ENCODE data around the gene DMD.

DMD gene

GRCh38 chrX:31279359-31279758 lies 1932.0 kb downstream of the DMD start:
- TF ChIP-seq, protein P1, sequence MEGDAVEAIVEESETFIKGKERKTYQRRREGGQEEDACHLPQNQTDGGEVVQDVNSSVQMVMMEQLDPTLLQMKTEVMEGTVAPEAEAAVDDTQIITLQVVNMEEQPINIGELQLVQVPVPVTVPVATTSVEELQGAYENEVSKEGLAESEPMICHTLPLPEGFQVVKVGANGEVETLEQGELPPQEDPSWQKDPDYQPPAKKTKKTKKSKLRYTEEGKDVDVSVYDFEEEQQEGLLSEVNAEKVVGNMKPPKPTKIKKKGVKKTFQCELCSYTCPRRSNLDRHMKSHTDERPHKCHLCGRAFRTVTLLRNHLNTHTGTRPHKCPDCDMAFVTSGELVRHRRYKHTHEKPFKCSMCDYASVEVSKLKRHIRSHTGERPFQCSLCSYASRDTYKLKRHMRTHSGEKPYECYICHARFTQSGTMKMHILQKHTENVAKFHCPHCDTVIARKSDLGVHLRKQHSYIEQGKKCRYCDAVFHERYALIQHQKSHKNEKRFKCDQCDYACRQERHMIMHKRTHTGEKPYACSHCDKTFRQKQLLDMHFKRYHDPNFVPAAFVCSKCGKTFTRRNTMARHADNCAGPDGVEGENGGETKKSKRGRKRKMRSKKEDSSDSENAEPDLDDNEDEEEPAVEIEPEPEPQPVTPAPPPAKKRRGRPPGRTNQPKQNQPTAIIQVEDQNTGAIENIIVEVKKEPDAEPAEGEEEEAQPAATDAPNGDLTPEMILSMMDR (IDR thresholded peaks at IDR 0.05; ENCODE audit: borderline replicate concordance, extremely low read depth, low read length, poor library complexity, severe bottlenecking): peak; percentile 12
- TF ChIP-seq EZH2 (IDR thresholded peaks at IDR 0.05; ENCODE audit: borderline replicate concordance, low read depth, low read length, severe bottlenecking): no peak
- H4K20me1 ChIP-seq (ENCODE audit: insufficient read depth, low read length): no peaks in the 10 kb centered on the region
- H3K9me3 ChIP-seq (ENCODE audit: insufficient read depth, low read length, severe bottlenecking): no peaks in the 10 kb centered on the region
- H3K4me3 ChIP-seq (ENCODE audit: low read depth in 1 of 2, low read length in 2 of 2): no peak overlapping the region
- no peaks in the 10 kb centered on the region for H3K36me3 ChIP-seq (ENCODE audit: insufficient read depth, low read length)
- H3K4me1 ChIP-seq (ENCODE audit: insufficient read depth, low read length): no peaks in the 10 kb centered on the region
- H3K4me2 ChIP-seq (ENCODE audit: insufficient read depth, low read length): no peak overlapping the region
- H3K9ac ChIP-seq (ENCODE audit: low read depth, low read length): no peak overlapping the region
- H3K27me3 ChIP-seq (ENCODE audit: insufficient read depth, low read length, poor library complexity): no peaks in the 10 kb centered on the region
- ATAC-seq (ENCODE audit: insufficient read depth, low read depth) (no peak), DNase-seq (no peak)
- no peak overlapping the region for H3K27ac ChIP-seq (ENCODE audit: low read length)
- H2AFZ ChIP-seq (ENCODE audit: low read depth, low read length): no peak overlapping the region
- H3K79me2 ChIP-seq (ENCODE audit: insufficient read depth, low read length): no peaks in the 10 kb centered on the region

DNA sequence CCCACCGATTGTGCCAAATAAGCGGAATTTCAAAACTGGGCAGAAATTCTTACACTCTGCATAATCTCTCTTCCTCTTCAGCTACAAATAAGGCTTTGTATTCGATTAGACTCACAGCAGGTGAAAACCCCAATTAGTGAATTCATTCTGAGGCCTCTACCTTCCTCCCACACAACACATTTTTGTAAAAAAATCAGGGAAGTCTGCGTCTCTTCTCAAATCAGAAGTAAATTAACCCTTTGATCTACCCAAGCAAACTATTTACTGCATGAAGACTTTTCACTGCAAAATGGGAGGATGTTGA lies 1938.9 kb downstream of the DMD start:
- H3K79me2 ChIP-seq (ENCODE audit: insufficient read depth, low read length): no peaks in the 10 kb centered on the region
- no peaks in the 10 kb centered on the region for H3K4me1 ChIP-seq (ENCODE audit: insufficient read depth, low read length)
- no peaks in the 10 kb centered on the region for H4K20me1 ChIP-seq (ENCODE audit: insufficient read depth, low read length)
- H3K4me3 ChIP-seq (ENCODE audit: low read depth in 1 of 2, low read length in 2 of 2): no peak overlapping the region
- TF ChIP-seq, protein P1 (IDR thresholded peaks at IDR 0.05; ENCODE audit: borderline replicate concordance, extremely low read depth, low read length, poor library complexity, severe bottlenecking): no peak
- no peak for TF ChIP-seq EZH2 (IDR thresholded peaks at IDR 0.05; ENCODE audit: borderline replicate concordance, low read depth, low read length, severe bottlenecking)
- H3K27ac ChIP-seq (ENCODE audit: low read length): no peak overlapping the region
- H3K9me3 ChIP-seq (ENCODE audit: insufficient read depth, low read length, severe bottlenecking): no peaks in the 10 kb centered on the region
- H3K36me3 ChIP-seq (ENCODE audit: insufficient read depth, low read length): no peaks in the 10 kb centered on the region
- H3K4me2 ChIP-seq (ENCODE audit: insufficient read depth, low read length): no peak overlapping the region
- DNase-seq (no peak), ATAC-seq (ENCODE audit: insufficient read depth, low read depth) (no peak)
- H2AFZ ChIP-seq (ENCODE audit: low read depth, low read length): no peak overlapping the region
- H3K27me3 ChIP-seq (ENCODE audit: insufficient read depth, low read length, poor library complexity): no peaks in the 10 kb centered on the region
- no peak overlapping the region for H3K9ac ChIP-seq (ENCODE audit: low read depth, low read length)

- Histone ChIP-seq H3K4me2 (ENCODE audit: insufficient read depth, low read length) (no peak overlapping the region), H3K36me3 (ENCODE audit: insufficient read depth, low read length) (no peaks in the 10 kb centered on the region), H2AFZ (ENCODE audit: low read depth, low read length) (no peak overlapping the region), H3K9me3 (ENCODE audit: insufficient read depth, low read length, severe bottlenecking) (no peaks in the 10 kb centered on the region), H4K20me1 (ENCODE audit: insufficient read depth, low read length) (no peaks in the 10 kb centered on the region), H3K9ac (ENCODE audit: low read depth, low read length) (no peak overlapping the region), H3K4me3 (ENCODE audit: low read depth in 1 of 2, low read length in 2 of 2) (no peak overlapping the region), H3K79me2 (ENCODE audit: insufficient read depth, low read length) (no peaks in the 10 kb centered on the region), H3K4me1 (ENCODE audit: insufficient read depth, low read length) (no peaks in the 10 kb centered on the region), H3K27me3 (ENCODE audit: insufficient read depth, low read length, poor library complexity) (no peaks in the 10 kb centered on the region), H3K27ac (ENCODE audit: low read length) (no peak overlapping the region)
- ATAC-seq (ENCODE audit: insufficient read depth, low read depth) (no peak), DNase-seq (no peak)
- no peak for TF ChIP-seq EZH2 (IDR thresholded peaks at IDR 0.05; ENCODE audit: borderline replicate concordance, low read depth, low read length, severe bottlenecking)
- TF ChIP-seq, protein P1 (IDR thresholded peaks at IDR 0.05; ENCODE audit: borderline replicate concordance, extremely low read depth, low read length, poor library complexity, severe bottlenecking): no peak
Measured at GRCh38 chrX:31271615-31272471, 1939.5 kb downstream of the DMD start.

Measured in DND-41 (cell line).